H1 (cell line): ENCODE results near the gene ZNF423. TPM values are rescaled to one million over a fixed set of nuclear protein-coding genes. Genes with fewer than 3 reads are reported as not detected.

Source experiments
- CBX8 ChIP-seq: fragments of 300-800, 300-1000 bp; sonication (generic); IDR thresholded peaks from 2 replicates; pipeline ENCODE4 v1.7.1; 2016; ENCODE audit warnings: low read depth, low read length, borderline replicate concordance
- TAF7 ChIP-seq: optimal IDR thresholded peaks from 2 replicates; pipeline ENCODE3; 2011; ENCODE audit warnings: low read depth, mild to moderate bottlenecking, inconsistent platforms, low read length, moderate library complexity, borderline replicate concordance
- YY1 ChIP-seq: IDR thresholded peaks from 2 replicates; pipeline ENCODE4 v1.6.1; 2011; ENCODE audit warnings: low read depth, mild to moderate bottlenecking, low read length
- polyA plus RNA-seq, 7 experiments: library from polyadenylated mRNA; depleted of rRNA in 3 of 7; stranded (reverse) in 5 of 7; unstranded in 2 of 7; fragments of >200 nt in 5 of 7; fragments of 200-250 nt in 2 of 7; gene quantifications; 1 replicate in 5 of 7; 2 replicates in 1 of 7; 4 replicates in 1 of 7; pipeline versions ENCODE4 v1.2.1 to v1.2.3, GENCODE V29; 2011 to 2013; ENCODE audit warnings: missing spikeins in 2 of 7, mixed read lengths in 2 of 7
- total RNA-seq: library from RNA; stranded (reverse); fragmentation: NEBNext Ultra II Directional; extraction: Animal tissue kit (Norgen Biotek cat#: 25700); gene quantifications from 2 replicates; pipeline ENCODE4 v1.2.1, GENCODE V29; 2021

Gene ZNF423
- total and polyA plus RNA-seq, 2 of the 8 experiments (the other 6 are each of a cell fraction or from before 2014, with no cell fraction given) = 38.2 to 52.3 TPM

DNA sequence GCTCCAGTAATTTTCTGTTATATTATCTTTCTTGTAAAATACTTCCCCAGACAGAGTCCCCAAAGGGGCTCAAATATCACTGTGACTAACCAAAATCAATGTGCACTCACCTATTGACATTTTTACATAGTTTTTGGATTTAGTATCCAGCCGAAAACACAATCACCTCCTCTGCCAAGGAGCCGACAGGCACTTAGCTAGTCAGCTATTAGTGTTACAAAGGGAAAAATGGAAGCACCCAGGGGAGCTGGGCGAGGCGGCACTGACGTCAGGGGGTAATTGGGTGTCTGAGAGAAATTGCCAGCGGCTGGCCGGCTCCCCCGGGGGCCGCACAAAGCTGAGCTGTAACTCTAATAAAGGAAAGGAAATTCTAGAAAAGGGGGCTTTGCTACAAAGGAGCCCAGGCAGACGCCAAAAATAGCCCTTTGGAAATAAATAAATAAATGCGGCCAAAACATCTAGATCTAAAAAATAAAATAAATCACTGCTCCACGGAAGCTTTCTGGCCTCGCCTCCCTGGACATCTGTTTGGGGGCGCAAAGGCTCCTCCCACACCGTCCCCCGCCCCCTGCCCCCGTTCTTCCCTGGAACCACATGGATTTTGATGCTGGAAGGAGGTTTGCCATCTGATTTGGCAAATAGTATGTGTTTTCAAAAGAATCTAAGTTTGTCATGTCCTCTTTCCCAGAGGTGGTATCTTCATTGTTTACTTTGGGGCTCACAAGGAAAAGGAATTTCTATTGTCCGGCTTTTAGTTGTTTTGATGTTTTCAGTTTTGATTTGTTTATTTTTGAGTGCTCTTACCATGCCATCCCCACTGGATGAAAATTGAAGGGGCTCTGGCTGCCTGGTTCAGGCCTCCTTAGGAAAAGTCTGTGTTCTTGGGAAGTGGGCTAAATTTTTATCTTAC is 156.7 kb downstream of the ZNF423 start (continued):
- TF ChIP-seq TAF7 (no peak), CBX8 (no peak), YY1 (no peak)
- TF ChIP-seq, all 59 proteins: peak for 0
